HG02642 (cell line): ENCODE data around the gene SERGEF.
A peak's percentile ranks its signal among the peaks of the same experiment; 100 is the strongest.
"Not testable (repeated sequence)": the region's sequence is repeated elsewhere in the genome, so short reads cannot be mapped to it uniquely, and the experiment has no call there.

Source experiments
- ATAC-seq: cut with Tn5 transposase; IDR thresholded peaks from one replicate; pipeline ENCODE4 v1.9.1; 2021; ENCODE audit warnings: mild to moderate bottlenecking; ENCODE audit not compliant: unreplicated experiment, poor library complexity

Gene SERGEF

DNA sequence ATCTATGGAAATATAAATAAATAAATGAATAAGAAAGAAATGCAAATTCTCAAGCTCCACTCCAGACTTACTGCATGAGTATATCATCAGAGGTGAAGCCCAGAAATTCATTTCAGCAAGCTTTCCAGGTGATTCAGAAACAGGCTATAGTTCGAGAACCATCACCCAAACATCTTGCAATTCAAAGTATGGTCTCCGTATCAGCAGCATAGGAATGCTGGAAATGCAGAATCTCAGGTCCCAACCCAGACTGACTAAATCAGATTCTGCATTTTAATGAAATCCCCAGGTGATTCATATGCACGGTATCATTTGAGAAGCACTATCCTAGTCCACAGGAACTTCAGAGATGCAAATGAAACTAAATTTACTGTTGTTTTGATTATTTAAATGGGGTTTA lies 95.3 kb downstream of the SERGEF start:
- ATAC-seq: no peak

DNA sequence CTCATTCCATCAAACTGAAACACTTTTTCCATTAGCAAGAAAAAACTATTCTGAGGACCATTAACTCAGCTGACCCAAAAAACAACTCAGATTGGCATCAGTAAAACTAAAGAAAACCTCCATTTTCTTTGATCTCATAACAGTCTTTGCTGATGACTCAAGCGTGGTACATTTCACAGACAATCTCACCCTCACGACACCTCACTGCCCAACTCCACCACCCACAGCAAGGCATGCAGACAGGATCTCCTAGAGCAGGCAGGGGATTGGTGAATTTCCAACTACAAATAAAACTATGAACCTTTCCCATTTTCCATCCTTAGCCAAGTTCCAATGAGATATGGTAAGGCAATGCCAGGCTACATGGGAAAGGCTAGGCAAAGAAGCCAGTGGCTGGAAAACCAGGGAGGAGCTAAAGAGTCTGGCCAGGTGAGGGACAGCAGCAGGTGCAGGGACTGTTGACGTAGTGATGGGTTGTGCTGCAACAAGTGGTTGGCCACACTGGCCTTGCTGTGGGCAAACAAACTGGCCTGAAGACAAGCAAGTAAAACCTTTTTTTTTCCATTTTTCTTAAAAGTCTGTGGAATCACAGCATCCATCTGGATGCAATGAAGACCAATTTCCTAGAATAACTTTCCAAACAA lies 97.2 kb downstream of the SERGEF start:
- no peak for ATAC-seq

DNA sequence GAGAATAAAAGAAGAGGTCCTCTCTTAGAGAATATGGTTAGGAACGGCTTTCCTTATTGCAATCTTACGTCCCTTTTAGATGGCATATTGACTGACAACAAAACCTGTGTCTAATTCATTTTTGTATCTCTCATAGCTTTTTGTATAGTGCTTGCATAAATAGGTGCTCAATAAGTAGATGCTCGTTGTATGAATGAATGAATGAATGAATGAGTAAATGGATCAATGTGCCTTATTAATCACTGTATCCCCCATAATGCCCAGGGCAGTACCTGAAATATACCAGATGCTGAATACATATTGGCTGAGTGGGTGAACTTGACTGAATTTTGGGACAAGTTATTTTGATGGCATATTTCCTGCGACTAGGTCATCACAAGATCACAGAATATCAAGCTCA lies 97.9 kb downstream of the SERGEF start:
- no peak for ATAC-seq

GRCh38 chr11:17907046-17907445 lies 105.8 kb downstream of the SERGEF start:
- ATAC-seq: no peak

- ATAC-seq: no peak
Measured at GRCh38 chr11:17906436-17906835, 106.4 kb downstream of the SERGEF start.

GRCh38 chr11:17905477-17905876 lies 107.4 kb downstream of the SERGEF start:
- ATAC-seq: peak; percentile 87

GRCh38 chr11:17901481-17901880 lies 111.4 kb downstream of the SERGEF start:
- no peak for ATAC-seq

GRCh38 chr11:17898782-17899181 lies 114.1 kb downstream of the SERGEF start:
- ATAC-seq: no peak

DNA sequence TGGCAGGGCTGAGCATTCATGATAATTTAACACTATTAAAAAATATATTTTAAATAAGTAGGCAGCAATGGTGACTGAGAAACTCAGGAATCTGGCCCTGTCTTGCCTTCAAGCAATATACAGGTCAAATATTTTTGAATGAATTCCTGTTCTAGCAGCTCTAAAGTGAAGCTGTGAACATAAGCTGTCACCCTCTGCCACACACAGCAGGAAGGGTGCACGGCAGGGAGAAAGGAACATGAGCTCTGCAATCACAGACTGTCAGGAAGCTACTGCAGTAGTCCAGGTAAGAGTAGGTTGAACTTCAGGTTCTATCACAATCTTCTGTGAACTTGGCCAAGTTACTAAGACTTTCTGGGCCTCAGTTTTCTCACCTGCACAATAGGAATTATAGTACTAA lies 114.8 kb downstream of the SERGEF start:
- no peak for ATAC-seq

DNA sequence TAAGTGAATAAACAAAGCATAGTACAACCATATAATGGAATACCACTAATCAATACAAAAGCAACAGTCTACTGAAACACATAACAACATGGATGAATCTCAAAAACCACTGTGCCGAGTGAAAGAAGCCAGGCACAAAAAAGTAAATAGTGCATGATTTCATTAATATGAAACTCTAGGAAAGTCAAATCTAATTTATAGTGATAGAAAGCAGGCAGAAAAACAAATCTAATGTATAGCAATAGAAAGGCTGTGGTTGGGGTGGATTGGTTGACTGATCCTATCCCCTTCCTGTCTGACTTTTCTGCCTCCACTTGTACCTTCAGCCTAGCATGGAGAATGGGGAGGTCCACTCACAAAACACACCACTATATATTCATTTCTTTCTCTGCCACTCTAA lies 115.4 kb downstream of the SERGEF start:
- no peak for ATAC-seq

DNA sequence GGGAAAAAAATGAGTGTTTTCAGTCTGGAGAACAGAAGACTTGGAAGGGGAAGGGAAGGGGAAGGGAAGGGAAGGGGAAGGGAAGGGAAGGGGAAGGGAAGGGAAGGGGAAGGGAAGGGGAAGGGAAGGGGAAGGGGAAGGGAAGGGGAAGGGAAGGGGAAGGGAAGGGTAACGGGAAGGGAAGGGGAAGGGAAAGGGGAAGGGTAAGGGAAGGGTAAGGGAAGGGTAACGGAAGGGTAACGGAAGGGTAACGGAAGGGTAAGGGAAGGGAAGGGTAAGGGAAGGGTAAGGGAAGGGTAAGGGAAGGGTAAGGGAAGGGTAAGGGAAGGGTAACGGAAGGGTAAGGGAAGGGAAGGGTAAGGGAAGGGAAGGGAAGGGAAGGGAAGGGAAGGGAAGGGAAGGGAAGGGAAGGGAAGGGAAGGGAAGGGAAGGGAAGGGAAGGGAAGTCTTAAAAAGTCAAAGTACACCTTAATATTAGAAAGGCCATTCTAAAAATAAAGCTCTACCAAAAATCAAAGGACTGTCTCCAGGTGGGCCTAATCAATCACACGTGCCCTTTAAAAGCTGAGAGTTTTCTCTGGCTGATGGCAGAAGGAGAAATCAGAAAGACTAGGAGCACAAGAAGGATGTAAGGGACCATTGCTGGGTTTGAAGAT lies 116.2 kb downstream of the SERGEF start:
- not testable (repeated sequence) for ATAC-seq

- ATAC-seq: no peak
Measured at GRCh38 chr11:17894929-17895658, 117.8 kb downstream of the SERGEF start.

DNA sequence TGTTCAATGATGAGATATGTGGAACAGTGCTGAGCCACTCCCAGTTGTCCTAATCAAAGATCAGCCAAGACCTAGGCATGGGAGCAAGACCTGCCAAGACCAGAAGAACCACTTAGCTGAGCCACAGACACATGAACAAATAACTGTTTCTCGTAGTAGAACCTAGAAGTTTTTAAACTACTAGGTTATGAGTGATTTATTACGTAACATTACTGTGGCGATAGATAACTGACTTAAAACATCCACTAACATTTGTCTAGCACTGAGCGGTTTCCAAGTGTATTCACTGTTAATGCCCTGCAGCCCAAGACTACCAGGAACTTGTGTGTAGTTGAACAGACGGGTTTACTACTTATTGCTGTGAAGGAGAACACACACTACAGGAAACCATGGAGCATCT lies 120.4 kb downstream of the SERGEF start:
- ATAC-seq: no peak

DNA sequence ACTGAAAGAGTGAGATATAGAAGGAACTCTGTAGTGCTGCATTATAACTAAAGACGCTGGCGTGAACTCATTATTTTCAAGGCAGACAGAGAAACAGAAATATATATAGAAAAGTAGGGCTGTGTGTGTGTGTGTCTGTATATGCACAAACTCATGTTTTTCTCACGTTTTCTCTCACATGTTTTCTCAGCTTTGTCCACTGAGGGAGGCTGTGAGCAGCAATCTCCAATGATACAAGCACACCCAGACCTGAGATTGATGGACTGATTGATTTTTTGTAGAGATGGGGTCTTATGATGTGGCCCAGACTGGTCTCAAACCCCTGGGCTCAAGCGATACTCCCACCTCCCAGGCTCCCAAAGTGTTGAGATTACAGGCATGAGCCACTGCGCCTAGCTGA lies 122.5 kb downstream of the SERGEF start:
- no peak for ATAC-seq

- ATAC-seq: no peak
Measured at GRCh38 chr11:17887779-17888178, 125.1 kb downstream of the SERGEF start.

GRCh38 chr11:17883946-17884345 lies 128.9 kb downstream of the SERGEF start:
- ATAC-seq: no peak

DNA sequence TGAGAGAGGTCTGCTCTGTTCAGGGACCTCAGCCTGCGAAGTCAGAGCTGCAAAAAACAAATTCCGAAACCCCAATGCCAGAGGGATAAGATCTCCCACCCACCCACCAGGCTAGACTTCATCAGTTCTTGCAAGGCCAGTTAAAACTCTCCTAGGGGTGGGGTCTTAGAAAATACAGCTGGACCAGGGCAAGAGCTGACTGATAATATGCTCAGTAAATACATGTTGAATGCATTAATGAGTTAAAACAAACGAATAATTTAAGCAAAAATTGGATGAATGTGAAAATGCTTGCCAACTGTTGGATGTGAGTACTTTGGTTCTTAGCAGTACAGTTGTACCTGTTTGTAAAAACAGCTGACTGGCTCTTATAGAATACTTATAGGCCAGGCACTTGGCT lies 129.8 kb downstream of the SERGEF start:
- no peak for ATAC-seq

DNA sequence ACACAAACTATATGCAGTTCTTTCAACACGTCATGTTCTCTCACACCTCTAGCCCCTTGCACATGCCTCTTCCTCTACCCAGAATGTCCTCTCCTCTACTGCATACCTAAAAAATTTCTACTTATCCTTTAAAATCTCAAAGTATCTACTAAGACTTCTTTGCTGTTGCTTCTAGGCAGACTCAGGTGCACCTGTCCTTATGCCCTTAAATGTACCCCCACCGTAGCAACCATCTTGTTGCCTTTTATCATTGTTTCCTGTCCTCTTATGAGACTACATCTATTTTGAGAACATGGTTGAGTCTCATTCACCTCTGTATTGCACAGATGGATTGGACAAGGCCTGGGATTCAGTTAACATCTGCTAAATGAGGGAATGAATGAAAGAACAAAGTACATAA lies 134.1 kb downstream of the SERGEF start:
- no peak for ATAC-seq

- ATAC-seq: no peak
Measured at GRCh38 chr11:17877886-17878285, 135.0 kb downstream of the SERGEF start.

DNA sequence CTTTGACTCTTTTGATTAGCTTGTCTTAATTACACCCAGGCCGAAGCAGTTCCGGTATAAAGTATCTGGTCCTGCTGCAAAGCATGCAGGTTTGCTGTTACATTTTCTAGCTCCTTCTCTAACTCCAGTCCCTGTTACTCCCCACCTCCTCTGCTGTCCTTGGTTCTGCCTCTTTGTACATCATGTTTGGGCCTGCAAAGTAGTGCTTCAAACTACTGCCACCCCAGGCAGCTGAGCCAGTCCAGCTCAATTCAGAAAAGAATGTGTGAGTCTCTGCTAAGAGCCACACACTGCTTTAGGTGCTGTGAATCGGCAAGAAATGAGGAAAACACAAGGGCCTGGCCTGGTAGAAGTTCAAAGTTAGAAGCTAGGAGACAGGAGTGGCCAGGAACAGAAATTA lies 136.0 kb downstream of the SERGEF start:
- ATAC-seq: no peak

GRCh38 chr11:17875891-17876290 lies 137.0 kb downstream of the SERGEF start:
- ATAC-seq: no peak

GRCh38 chr11:17873586-17873985 lies 139.3 kb downstream of the SERGEF start:
- no peak for ATAC-seq
